ENCODE data around the gene CFHR1.

DNA sequence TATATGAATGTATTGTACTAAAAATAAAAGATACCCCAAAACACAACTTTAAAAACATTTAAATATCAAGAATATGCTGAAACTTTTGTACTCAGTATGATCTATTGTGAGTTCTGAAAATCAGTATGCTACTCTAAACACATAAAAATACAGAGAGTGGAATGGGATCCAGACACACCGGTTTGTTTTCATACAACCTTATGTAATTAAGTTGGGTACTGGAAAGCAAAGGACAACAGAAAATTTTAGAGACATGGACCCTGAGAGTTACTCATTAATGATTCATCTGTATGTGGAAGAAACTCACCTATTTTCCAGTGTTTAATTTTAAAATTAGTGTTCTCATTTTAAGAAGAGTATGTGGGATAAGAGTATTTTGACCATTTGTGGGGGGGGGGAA lies 45.8 kb upstream of the CFHR1 start:
- TF ChIP-seq YY1 (IDR thresholded peaks at IDR 0.05; ENCODE audit: low read depth) (no peak), MAX (IDR thresholded peaks at IDR 0.05) (no peak), TCF12 (IDR thresholded peaks at IDR 0.05; ENCODE audit: low read depth) (no peak), EGR1 (IDR thresholded peaks at IDR 0.05) (no peak), EP300 (IDR thresholded peaks at IDR 0.05; ENCODE audit: borderline replicate concordance) (no peak)

Measured in Ishikawa (cell line).